Adrenal gland (tissue), 12 donors: ENCODE results near the gene BEST4. TPM values are rescaled to one million over a fixed set of nuclear protein-coding genes. Genes with fewer than 3 reads are reported as not detected.
A peak's percentile ranks its signal among the peaks of the same experiment; 100 is the strongest.

Experiments used
- DNase-seq, 7 donors: peaks; one replicate each; pipeline ENCODE4 v3.0.0-alpha.2; 2019 to 2020
- H3K27ac ChIP-seq, 5 donors: fragments of 200-600 bp; sonication (generic) in 4 of 5; 1 replicate in 3 of 5; 2 replicates in 2 of 5; pipeline versions ENCODE4 v1.5.1 to v1.8.0; 2016 to 2020; ENCODE audit warnings: mild to moderate bottlenecking in 1 of 5
- H3K27me3 ChIP-seq: fragments of 200-600 bp; 2 replicates; pipeline ENCODE4 v1.8.0; 2021
- H3K36me3 ChIP-seq, 2 donors: fragments of 200-600 bp; replicated peaks in 1 of 2; 1 replicate in 1 of 2; 2 replicates in 1 of 2; pipeline versions ENCODE4 v1.5.1 to v1.8.0; 2018 to 2022
- H3K4me1 ChIP-seq, 2 donors: fragments of 200-600 bp; replicated peaks in 1 of 2; 1 replicate in 1 of 2; 2 replicates in 1 of 2; pipeline versions ENCODE4 v1.5.1 to v1.8.0; 2018 to 2021
- H3K4me3 ChIP-seq, 4 donors: fragments of 200-600 bp; sonication (generic) in 3 of 4; one replicate each; pipeline ENCODE4 v1.5.1; 2016 to 2018
- H3K9me3 ChIP-seq, 3 donors: fragments of 200-600 bp; sonication (generic) in 1 of 3; replicated peaks in 1 of 3; 1 replicate in 2 of 3; 2 replicates in 1 of 3; pipeline versions ENCODE4 v1.5.1 to v1.8.0; 2016 to 2021
- CTCF ChIP-seq, 6 experiments: fragments of 450-650 bp in 4 of 6; fragments of 200-600 bp in 2 of 6; sonication (generic) in 1 of 6; IDR thresholded peaks; 1 replicate in 5 of 6; 2 replicates in 1 of 6; pipeline versions ENCODE4 v1.5.1 to v1.8.0; 2016 to 2021; ENCODE audit warnings: antibody characterized with exemption in 6 of 6, mild to moderate bottlenecking in 2 of 6, moderate library complexity in 1 of 6
- POLR2A ChIP-seq, 2 donors: fragments of 450-650 bp; IDR thresholded peaks; one replicate each; pipeline ENCODE4 v1.6.1; 2017; ENCODE audit warnings: antibody characterized with exemption in 2 of 2, mild to moderate bottlenecking in 2 of 2, moderate library complexity in 1 of 2
- WGBS, 4 donors: extraction: QIAGEN DNeasy Blood & Tissue Kit in 2 of 4; methylation state at CpG; one replicate each; pipeline versions ENCODE4 v1.1.5 to v1.1.7; 2013 to 2017; 5-methylcytosine and 5-hydroxymethylcytosine counted together
- intact Hi-C, 2 donors: fragments of 100-400 bp; cut with DNase I; formaldehyde crosslinking; loops; one replicate each; pipeline versions ENCODE4 v1.14.1 to v1.15.0; 2022 to 2023
- polyA plus RNA-seq, 3 donors: library from polyadenylated mRNA; stranded (reverse); fragments of 200-250 nt in 2 of 3; fragments of 350-450 nt in 1 of 3; fragmentation: Illumina TruSeq in 1 of 3; extraction: RNeasy Lipid Tissue Mini Kit (QIAGEN cat#74804) in 1 of 3; gene quantifications; one replicate each; pipeline ENCODE4 v1.2.3, GENCODE V29; 2013 to 2014
- total RNA-seq, 9 donors: library from RNA; depleted of rRNA in 4 of 9; stranded (reverse); fragments of >200 nt in 4 of 9; fragments of 120-200 nt in 1 of 9; fragmentation: NEBNext Ultra II Directional in 1 of 9; extraction: Animal tissue kit (Norgen Biotek cat#: 25700) in 1 of 9; gene quantifications; one replicate each; pipeline versions ENCODE4 v1.1.0 to v1.2.4, GENCODE V29; 2013 to 2023
- donor health status: healthy with polysubstance abuse.
- donor health status: Bipolar disorder and iron deficiency.
- donor health status: DM: yes; HTN: yes; CAD: no.
- donor health status: DM: no; HTN: no; CAD: no.
- donor health status: DM: no; HTN: no; CAD: no.
- donor health status: DM: yes; HTN: yes; CAD: no.

BEST4 gene
- total and polyA plus RNA-seq, 12 donors: 0.09 to 6.2 (median 0.68) TPM; not detected in 1

GRCh38 chr1:44778705-44779576 is 9.0 kb downstream of the BEST4 start:
- H3K27ac ChIP-seq: no peak overlapping the region
- no peaks in the 10 kb centered on the region for H3K27me3 ChIP-seq
- no peak overlapping the region for H3K4me3 ChIP-seq
- intact Hi-C loops: loop anchor here in 1 of 2 donors (5.0 kb wide), 1 partner anchor 37 kb away; no protein-coding TSS in a partner anchor
- peaks cover 0 to 48% of the 10 kb centered on the region in 2 donors for H3K36me3 ChIP-seq
- TF ChIP-seq CTCF (IDR thresholded peaks at IDR 0.05) (no peak), POLR2A (IDR thresholded peaks at IDR 0.05) (no peak)
- no peak for DNase-seq
- H3K4me1 ChIP-seq: peaks cover 26 to 37% of the 10 kb centered on the region in 2 donors
- 84 to 95% (median 92%) methylated on average over 6 of the region's 6 CpGs for WGBS, 4 donors
- H3K9me3 ChIP-seq: no peaks in the 10 kb centered on the region

- intact Hi-C loops: loop anchor here in 1 of 2 donors (5.0 kb wide), 1 partner anchor 36 kb away; no protein-coding TSS in a partner anchor
- peaks cover 21 to 33% of the 10 kb centered on the region in 2 donors for H3K4me1 ChIP-seq
- peaks cover 0 to 48% of the 10 kb centered on the region in 2 donors for H3K36me3 ChIP-seq
- H3K9me3 ChIP-seq: no peaks in the 10 kb centered on the region
- peak overlapping the region in 3 of 5 donors; percentile 14 to 97 (median 94) for H3K27ac ChIP-seq
- peak overlapping the region in 1 of 4 donors; percentile 84 for H3K4me3 ChIP-seq
- DNase-seq: no peak
- no peaks in the 10 kb centered on the region for H3K27me3 ChIP-seq
- no peak for TF ChIP-seq CTCF (IDR thresholded peaks at IDR 0.05)
- TF ChIP-seq POLR2A (IDR thresholded peaks at IDR 0.05): no peak
- WGBS, 4 donors: 42 to 49% (median 45%) methylated on average over 13 of the region's 13 CpGs
Measured at GRCh38 chr1:44777969-44778635, 9.9 kb downstream of the BEST4 start.

- H3K9me3 ChIP-seq: no peaks in the 10 kb centered on the region
- H3K4me3 ChIP-seq: peak overlapping the region in 1 of 4 donors; percentile 84
- WGBS, 4 donors: 46 to 61% (median 57%) methylated on average over 14 of the region's 14 CpGs
- no peak for DNase-seq
- H3K27ac ChIP-seq: peak overlapping the region in 3 of 5 donors; percentile 94 to 98 (median 97)
- H3K4me1 ChIP-seq: peaks cover 21 to 33% of the 10 kb centered on the region in 2 donors
- peaks cover 0 to 48% of the 10 kb centered on the region in 2 donors for H3K36me3 ChIP-seq
- no peak for TF ChIP-seq POLR2A (IDR thresholded peaks at IDR 0.05)
- TF ChIP-seq CTCF (IDR thresholded peaks at IDR 0.05): no peak
- intact Hi-C loops: loop anchor here in 1 of 2 donors (5.0 kb wide), 1 partner anchor 35 kb away; no protein-coding TSS in a partner anchor
- no peaks in the 10 kb centered on the region for H3K27me3 ChIP-seq
Measured at GRCh38 chr1:44777547-44777946, 10.4 kb downstream of the BEST4 start.

- intact Hi-C loops: loop anchor here in 1 of 2 donors (5.0 kb wide), 1 partner anchor 34 kb away; no protein-coding TSS in a partner anchor
- DNase-seq: no peak
- peak overlapping the region; percentile 60 to 98 (median 94) for H3K27ac ChIP-seq
- H3K9me3 ChIP-seq: no peaks in the 10 kb centered on the region
- peak overlapping the region in 3 of 4 donors; percentile 13 to 84 (median 77) for H3K4me3 ChIP-seq
- WGBS, 4 donors: 24 to 35% (median 30%) methylated on average over 10 to 12 of the region's 12 CpGs
- no peaks in the 10 kb centered on the region for H3K27me3 ChIP-seq
- peaks cover 21 to 33% of the 10 kb centered on the region in 2 donors for H3K4me1 ChIP-seq
- TF ChIP-seq CTCF (IDR thresholded peaks at IDR 0.05) (no peak), POLR2A (IDR thresholded peaks at IDR 0.05) (no peak)
- H3K36me3 ChIP-seq: peaks cover 0 to 48% of the 10 kb centered on the region in 2 donors
Measured at GRCh38 chr1:44776730-44777068, 11.3 kb downstream of the BEST4 start.
